CD4-positive, alpha-beta T cell treated with Interleukin-21 for 1 hour (primary cell): ENCODE measurements around the gene TMEM204.

Experiments
- DNase-seq: peaks from one replicate; pipeline ENCODE4 v3.0.0-alpha.2; 2020

Gene TMEM204

GRCh38 chr16:1500465-1501150, 32.9 kb upstream of the TMEM204 start:
- DNase-seq: no peak

- no peak for DNase-seq
Measured at GRCh38 chr16:1501630-1502029, 31.8 kb upstream of the TMEM204 start.

GRCh38 chr16:1502092-1503004, 31.1 kb upstream of the TMEM204 start:
- no peak for DNase-seq

- no peak for DNase-seq
Measured at GRCh38 chr16:1503110-1503955, 30.1 kb upstream of the TMEM204 start.

GRCh38 chr16:1505073-1505844, 28.2 kb upstream of the TMEM204 start:
- DNase-seq: no peak

- no peak for DNase-seq
Measured at GRCh38 chr16:1505912-1506311, 27.6 kb upstream of the TMEM204 start.

- no peak for DNase-seq
Measured at GRCh38 chr16:1506494-1507213, 26.8 kb upstream of the TMEM204 start.

GRCh38 chr16:1508494-1509187, 24.8 kb upstream of the TMEM204 start:
- no peak for DNase-seq

- DNase-seq: no peak
Measured at GRCh38 chr16:1509307-1510221, 23.9 kb upstream of the TMEM204 start.

- no peak for DNase-seq
Measured at GRCh38 chr16:1510272-1510671, 23.2 kb upstream of the TMEM204 start.

GRCh38 chr16:1510941-1511351, 22.5 kb upstream of the TMEM204 start:
- no peak for DNase-seq

GRCh38 chr16:1511662-1512569, 21.6 kb upstream of the TMEM204 start:
- DNase-seq: no peak

GRCh38 chr16:1512774-1513173, 20.7 kb upstream of the TMEM204 start:
- no peak for DNase-seq

GRCh38 chr16:1514507-1514906, 19.0 kb upstream of the TMEM204 start:
- DNase-seq: no peak

- DNase-seq: no peak
Measured at GRCh38 chr16:1518626-1519135, 14.8 kb upstream of the TMEM204 start.

- no peak for DNase-seq
Measured at GRCh38 chr16:1519831-1520230, 13.6 kb upstream of the TMEM204 start.

- DNase-seq: no peak
Measured at GRCh38 chr16:1520461-1520860, 13.0 kb upstream of the TMEM204 start.

GRCh38 chr16:1523581-1524245, 9.8 kb upstream of the TMEM204 start:
- no peak for DNase-seq
